ENCODE data around the gene SLCO3A1. TPM values are rescaled to one million over a fixed set of nuclear protein-coding genes. Genes with fewer than 3 reads are reported as not detected.

SLCO3A1 gene
- total RNA-seq, 3 donors from 2014 or later: 8.5 to 14.1 (median 13.6) TPM

DNA sequence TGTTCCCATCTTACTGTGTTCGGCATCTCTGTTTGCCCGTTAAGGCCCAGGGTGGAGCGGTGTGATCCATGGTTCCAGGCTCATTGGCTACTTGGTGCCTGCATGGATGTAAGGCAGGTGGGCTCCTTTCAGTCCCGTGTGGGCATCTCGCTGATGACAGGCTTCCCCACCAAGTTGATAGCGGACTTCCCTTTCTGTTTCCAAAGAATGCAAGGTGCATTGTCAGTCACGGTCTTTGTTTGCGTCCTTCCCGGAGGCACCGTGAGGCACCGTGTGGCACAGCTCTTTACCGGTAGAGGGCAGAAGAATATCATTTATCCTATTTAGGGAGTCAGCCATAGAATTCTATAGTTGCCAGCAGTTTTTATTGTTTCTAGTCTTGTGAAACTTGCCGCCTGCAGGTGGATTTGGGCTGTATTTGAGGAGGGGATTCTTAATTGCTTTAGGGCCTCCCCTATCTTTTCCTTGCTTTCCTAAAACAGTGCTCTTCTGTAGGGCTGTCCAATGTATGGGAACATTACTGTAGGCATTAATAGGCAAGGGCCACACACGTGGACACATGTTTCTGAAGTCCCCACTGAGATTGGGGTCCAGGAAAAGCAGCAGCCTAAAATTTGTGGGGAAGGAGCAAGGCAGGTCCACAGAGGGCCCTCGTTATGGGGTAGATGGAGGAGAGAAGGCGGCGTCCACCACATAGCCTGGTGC lies 244.1 kb downstream of the SLCO3A1 start:
- no peak overlapping the region for H3K4me3 ChIP-seq
- no peaks in the 10 kb centered on the region for H3K9me3 ChIP-seq
- intact Hi-C loops (cut with DNase I; ENCODE audit: low total_unique reads): no loop called here
- H3K27ac ChIP-seq: no peak overlapping the region
- H3K4me1 ChIP-seq: peaks cover 0 to 9% of the 10 kb centered on the region in 2 donors
- peak in 1 of 2 donors; percentile 59 for DNase-seq (ENCODE audit: low spot score in 2 of 2)
- H3K36me3 ChIP-seq: no peaks in the 10 kb centered on the region
- H3K27me3 ChIP-seq: no peaks in the 10 kb centered on the region
- TF ChIP-seq, protein P1, sequence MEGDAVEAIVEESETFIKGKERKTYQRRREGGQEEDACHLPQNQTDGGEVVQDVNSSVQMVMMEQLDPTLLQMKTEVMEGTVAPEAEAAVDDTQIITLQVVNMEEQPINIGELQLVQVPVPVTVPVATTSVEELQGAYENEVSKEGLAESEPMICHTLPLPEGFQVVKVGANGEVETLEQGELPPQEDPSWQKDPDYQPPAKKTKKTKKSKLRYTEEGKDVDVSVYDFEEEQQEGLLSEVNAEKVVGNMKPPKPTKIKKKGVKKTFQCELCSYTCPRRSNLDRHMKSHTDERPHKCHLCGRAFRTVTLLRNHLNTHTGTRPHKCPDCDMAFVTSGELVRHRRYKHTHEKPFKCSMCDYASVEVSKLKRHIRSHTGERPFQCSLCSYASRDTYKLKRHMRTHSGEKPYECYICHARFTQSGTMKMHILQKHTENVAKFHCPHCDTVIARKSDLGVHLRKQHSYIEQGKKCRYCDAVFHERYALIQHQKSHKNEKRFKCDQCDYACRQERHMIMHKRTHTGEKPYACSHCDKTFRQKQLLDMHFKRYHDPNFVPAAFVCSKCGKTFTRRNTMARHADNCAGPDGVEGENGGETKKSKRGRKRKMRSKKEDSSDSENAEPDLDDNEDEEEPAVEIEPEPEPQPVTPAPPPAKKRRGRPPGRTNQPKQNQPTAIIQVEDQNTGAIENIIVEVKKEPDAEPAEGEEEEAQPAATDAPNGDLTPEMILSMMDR (IDR thresholded peaks at IDR 0.05): peak; percentile 21 to 74 (median 63)
- no peak for TF ChIP-seq POLR2A (IDR thresholded peaks at IDR 0.05)

DNA sequence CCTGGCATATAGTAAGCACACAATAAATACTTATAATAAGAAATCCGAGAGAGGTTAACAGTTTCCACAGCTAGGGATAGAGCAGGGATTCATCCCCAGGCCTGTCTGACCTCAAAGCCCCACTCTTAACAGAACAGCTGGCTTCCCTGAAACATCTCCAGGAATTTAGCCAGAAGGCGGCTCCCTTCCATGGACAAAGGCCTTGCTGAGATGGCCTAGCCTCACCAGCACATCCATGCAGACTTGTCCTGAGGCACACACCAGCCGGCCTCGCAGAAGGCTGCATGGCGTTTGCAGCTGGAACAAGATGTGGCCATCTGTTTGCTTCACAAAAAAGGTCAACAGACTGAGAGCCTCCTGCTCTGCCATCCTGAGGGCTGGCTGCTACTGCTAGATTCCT lies 245.4 kb downstream of the SLCO3A1 start:
- H3K27me3 ChIP-seq: no peaks in the 10 kb centered on the region
- no peak overlapping the region for H3K4me3 ChIP-seq
- no peaks in the 10 kb centered on the region for H3K36me3 ChIP-seq
- intact Hi-C loops (cut with DNase I; ENCODE audit: low total_unique reads): no loop called here
- TF ChIP-seq POLR2AphosphoS5 (IDR thresholded peaks at IDR 0.05) (no peak), POLR2A (IDR thresholded peaks at IDR 0.05) (no peak)
- TF ChIP-seq, protein P1 (IDR thresholded peaks at IDR 0.05): no peak
- H3K27ac ChIP-seq: no peak overlapping the region
- H3K4me1 ChIP-seq: peaks cover 0 to 9% of the 10 kb centered on the region in 2 donors
- no peak for DNase-seq (ENCODE audit: low spot score in 2 of 2)
- H3K9me3 ChIP-seq: no peaks in the 10 kb centered on the region

DNA sequence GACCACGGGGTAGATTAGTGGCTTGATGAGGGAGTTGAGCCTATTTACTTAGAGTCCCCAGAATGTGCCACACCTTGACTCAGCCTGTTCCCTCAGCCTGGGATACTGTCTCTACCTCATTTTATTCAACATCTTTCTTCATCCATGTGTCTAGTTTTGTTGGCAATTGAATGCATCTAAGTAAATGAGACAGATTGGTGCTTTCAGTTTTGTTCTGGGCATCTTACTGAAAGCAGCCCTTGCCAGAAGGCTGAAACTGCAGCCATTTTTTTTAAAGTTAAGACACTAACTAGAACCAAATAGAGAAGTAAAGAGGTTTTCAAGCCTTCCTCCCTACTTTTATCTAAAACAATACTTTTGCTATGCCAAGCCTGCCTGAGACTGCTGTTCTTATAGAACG lies 246.8 kb downstream of the SLCO3A1 start:
- no peak for DNase-seq (ENCODE audit: low spot score in 2 of 2)
- Histone ChIP-seq H3K36me3 (no peaks in the 10 kb centered on the region), H3K4me3 (no peak overlapping the region), H3K27me3 (no peaks in the 10 kb centered on the region), H3K27ac (no peak overlapping the region), H3K9me3 (no peaks in the 10 kb centered on the region), H3K4me1 (peaks cover 0 to 9% of the 10 kb centered on the region in 2 donors)
- intact Hi-C loops (cut with DNase I; ENCODE audit: low total_unique reads): no loop called here
- TF ChIP-seq POLR2AphosphoS5 (IDR thresholded peaks at IDR 0.05) (no peak), POLR2A (IDR thresholded peaks at IDR 0.05) (no peak)
- TF ChIP-seq, protein P1 (IDR thresholded peaks at IDR 0.05): no peak

DNA sequence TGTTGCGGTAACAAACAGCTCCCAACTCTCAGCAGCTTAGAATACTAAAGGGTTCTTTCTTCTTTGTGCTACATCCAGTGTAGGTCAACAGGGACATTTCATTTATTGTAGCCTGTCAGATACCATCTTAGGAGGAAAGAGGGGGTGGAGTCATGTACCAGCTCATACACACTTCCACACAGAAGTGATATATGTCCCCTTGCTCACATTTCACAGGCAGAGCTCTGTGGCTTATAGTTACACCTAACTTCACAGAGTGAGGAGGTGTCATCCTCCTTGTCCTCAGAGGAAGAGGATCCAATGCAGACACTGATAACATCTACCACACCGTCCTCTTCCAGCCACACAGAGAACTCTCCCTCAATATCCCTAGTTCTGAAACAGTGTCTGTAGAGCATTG lies 247.2 kb downstream of the SLCO3A1 start:
- intact Hi-C loops (cut with DNase I; ENCODE audit: low total_unique reads): no loop called here
- peaks cover 0 to 9% of the 10 kb centered on the region in 2 donors for H3K4me1 ChIP-seq
- H3K4me3 ChIP-seq: no peak overlapping the region
- H3K27me3 ChIP-seq: no peaks in the 10 kb centered on the region
- TF ChIP-seq POLR2AphosphoS5 (IDR thresholded peaks at IDR 0.05) (no peak), POLR2A (IDR thresholded peaks at IDR 0.05) (no peak)
- TF ChIP-seq, protein P1 (IDR thresholded peaks at IDR 0.05): no peak
- DNase-seq (ENCODE audit: low spot score in 2 of 2): no peak
- H3K9me3 ChIP-seq: no peaks in the 10 kb centered on the region
- H3K27ac ChIP-seq: no peak overlapping the region
- H3K36me3 ChIP-seq: no peaks in the 10 kb centered on the region

GRCh38 chr15:92101708-92102394 lies 248.3 kb downstream of the SLCO3A1 start:
- intact Hi-C loops (cut with DNase I; ENCODE audit: low total_unique reads): no loop called here
- no peak overlapping the region for H3K4me3 ChIP-seq
- TF ChIP-seq POLR2AphosphoS5 (IDR thresholded peaks at IDR 0.05): no peak
- no peak for TF ChIP-seq POLR2A (IDR thresholded peaks at IDR 0.05)
- TF ChIP-seq, protein P1 (IDR thresholded peaks at IDR 0.05): no peak
- no peaks in the 10 kb centered on the region for H3K36me3 ChIP-seq
- H3K27ac ChIP-seq: no peak overlapping the region
- H3K27me3 ChIP-seq: no peaks in the 10 kb centered on the region
- peaks cover 0 to 9% of the 10 kb centered on the region in 2 donors for H3K4me1 ChIP-seq
- no peak for DNase-seq (ENCODE audit: low spot score in 2 of 2)
- H3K9me3 ChIP-seq: no peaks in the 10 kb centered on the region
